HG02678 (cell line): ENCODE results near the gene RFLNA.

ENCODE experiments used
- ATAC-seq: cut with Tn5 transposase; IDR thresholded peaks from one replicate; pipeline ENCODE4 v1.9.1; 2021; ENCODE audit warnings: mild to moderate bottlenecking, moderate library complexity; ENCODE audit not compliant: unreplicated experiment

The RFLNA gene

GRCh38 chr12:124294780-124295341 lies at the start of gene RFLNA:
Gene RFLNA, plus strand, starts transcription at chr12:124295093. Its CDS starts 337 bp downstream, at chr12:124295430.
- ATAC-seq = no peak

- ATAC-seq = no peak
Measured at GRCh38 chr12:124247331-124247730, 47.6 kb upstream of the RFLNA start.

GRCh38 chr12:124248941-124249825 lies 45.7 kb upstream of the RFLNA start:
- no peak for ATAC-seq

GRCh38 chr12:124251186-124251585 lies 43.7 kb upstream of the RFLNA start:
- ATAC-seq = no peak

GRCh38 chr12:124252964-124253363 lies 41.9 kb upstream of the RFLNA start:
- ATAC-seq = no peak

GRCh38 chr12:124254126-124254525 lies 40.8 kb upstream of the RFLNA start:
- ATAC-seq = no peak

GRCh38 chr12:124259154-124260066 lies 35.5 kb upstream of the RFLNA start:
- no peak for ATAC-seq

- ATAC-seq = no peak
Measured at GRCh38 chr12:124261885-124262284, 33.0 kb upstream of the RFLNA start.

GRCh38 chr12:124264089-124264795 lies 30.7 kb upstream of the RFLNA start:
- ATAC-seq = no peak

- no peak for ATAC-seq
Measured at GRCh38 chr12:124264879-124265278, 30.0 kb upstream of the RFLNA start.

- no peak for ATAC-seq
Measured at GRCh38 chr12:124267205-124267778, 27.6 kb upstream of the RFLNA start.

GRCh38 chr12:124270671-124271070 lies 24.2 kb upstream of the RFLNA start:
- no peak for ATAC-seq

- ATAC-seq = no peak
Measured at GRCh38 chr12:124273630-124274029, 21.3 kb upstream of the RFLNA start.

- no peak for ATAC-seq
Measured at GRCh38 chr12:124276337-124276736, 18.6 kb upstream of the RFLNA start.

GRCh38 chr12:124277394-124278241 lies 17.3 kb upstream of the RFLNA start:
- ATAC-seq = no peak

GRCh38 chr12:124278389-124279101 lies 16.3 kb upstream of the RFLNA start:
- no peak for ATAC-seq

GRCh38 chr12:124279315-124279714 lies 15.6 kb upstream of the RFLNA start:
- no peak for ATAC-seq

GRCh38 chr12:124279846-124280360 lies 15.0 kb upstream of the RFLNA start:
- ATAC-seq = no peak

- no peak for ATAC-seq
Measured at GRCh38 chr12:124281309-124281708, 13.6 kb upstream of the RFLNA start.
